Sigmoid colon (tissue), 4 donors: ENCODE results near the gene RAI14.

ENCODE experiments used
- POLR2A ChIP-seq, 2 donors: fragments of 450-650 bp; IDR thresholded peaks; one replicate each; pipeline ENCODE4 v1.6.1; 2016; ENCODE audit warnings: antibody characterized with exemption in 2 of 2, mild to moderate bottlenecking in 2 of 2, moderate library complexity in 2 of 2
- POLR2AphosphoS5 ChIP-seq, 4 donors: sonication (generic); formaldehyde crosslinking; IDR thresholded peaks; one replicate each; pipeline ENCODE4 v1.6.1; 2017; ENCODE audit warnings: antibody characterized with exemption in 4 of 4
- TF ChIP-seq, protein P1 (sequence below), 4 experiments: fragments of 450-650 bp in 3 of 4; fragments of 200-600 bp in 1 of 4; IDR thresholded peaks; one replicate each; pipeline ENCODE4 v1.5.1; 2016 to 2019; ENCODE audit warnings: antibody characterized with exemption in 4 of 4, mild to moderate bottlenecking in 3 of 4, moderate library complexity in 2 of 4

DNA sequence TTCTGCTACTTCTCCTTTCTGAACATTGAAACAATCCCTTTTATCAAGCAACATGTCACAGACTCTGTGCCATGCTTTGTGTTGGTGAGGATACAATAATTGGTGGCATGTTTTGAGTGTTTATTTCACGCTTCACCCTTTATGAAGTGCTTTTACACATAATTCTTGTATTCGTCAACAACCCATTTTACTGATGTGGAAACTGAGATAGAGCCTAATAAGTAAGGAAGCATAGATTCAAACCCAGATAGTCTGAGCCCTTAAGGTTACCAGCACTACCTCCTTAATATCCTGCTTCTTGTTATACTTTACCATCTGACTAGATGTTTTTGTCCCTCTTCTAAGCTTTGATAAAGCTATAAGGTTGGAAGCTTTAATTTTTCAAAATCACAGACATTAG, 133.5 kb downstream of the RAI14 start:
- TF ChIP-seq POLR2A (IDR thresholded peaks at IDR 0.05) (no peak), POLR2AphosphoS5 (IDR thresholded peaks at IDR 0.05) (no peak)
- TF ChIP-seq, protein P1, sequence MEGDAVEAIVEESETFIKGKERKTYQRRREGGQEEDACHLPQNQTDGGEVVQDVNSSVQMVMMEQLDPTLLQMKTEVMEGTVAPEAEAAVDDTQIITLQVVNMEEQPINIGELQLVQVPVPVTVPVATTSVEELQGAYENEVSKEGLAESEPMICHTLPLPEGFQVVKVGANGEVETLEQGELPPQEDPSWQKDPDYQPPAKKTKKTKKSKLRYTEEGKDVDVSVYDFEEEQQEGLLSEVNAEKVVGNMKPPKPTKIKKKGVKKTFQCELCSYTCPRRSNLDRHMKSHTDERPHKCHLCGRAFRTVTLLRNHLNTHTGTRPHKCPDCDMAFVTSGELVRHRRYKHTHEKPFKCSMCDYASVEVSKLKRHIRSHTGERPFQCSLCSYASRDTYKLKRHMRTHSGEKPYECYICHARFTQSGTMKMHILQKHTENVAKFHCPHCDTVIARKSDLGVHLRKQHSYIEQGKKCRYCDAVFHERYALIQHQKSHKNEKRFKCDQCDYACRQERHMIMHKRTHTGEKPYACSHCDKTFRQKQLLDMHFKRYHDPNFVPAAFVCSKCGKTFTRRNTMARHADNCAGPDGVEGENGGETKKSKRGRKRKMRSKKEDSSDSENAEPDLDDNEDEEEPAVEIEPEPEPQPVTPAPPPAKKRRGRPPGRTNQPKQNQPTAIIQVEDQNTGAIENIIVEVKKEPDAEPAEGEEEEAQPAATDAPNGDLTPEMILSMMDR (IDR thresholded peaks at IDR 0.05) = no peak
